Measurements from ENCODE around the gene PDXDC1.
"Not testable (repeated sequence)": the region's sequence is repeated elsewhere in the genome, so short reads cannot be mapped to it uniquely, and the experiment has no call there.

PDXDC1 gene

GRCh38 chr16:15038689-15039088 is 63.9 kb downstream of the PDXDC1 start:
- DNase-seq, result no peak

GRCh38 chr16:15041271-15042004 is 66.6 kb downstream of the PDXDC1 start:
- DNase-seq, result no peak

GRCh38 chr16:15043344-15043743 is 68.5 kb downstream of the PDXDC1 start:
- no peak for DNase-seq

GRCh38 chr16:15044286-15044685 is 69.5 kb downstream of the PDXDC1 start:
- no peak for DNase-seq

GRCh38 chr16:15045270-15045669 is 70.4 kb downstream of the PDXDC1 start:
- DNase-seq, result not testable (repeated sequence)

GRCh38 chr16:15046692-15047376 is 72.0 kb downstream of the PDXDC1 start:
- no peak for DNase-seq

GRCh38 chr16:15049581-15050180 is 74.9 kb downstream of the PDXDC1 start:
- DNase-seq, result no peak

GRCh38 chr16:15050440-15050839 is 75.6 kb downstream of the PDXDC1 start:
- not testable (repeated sequence) for DNase-seq

- no peak for DNase-seq
Observed at GRCh38 chr16:15051387-15051951, 76.6 kb downstream of the PDXDC1 start.

GRCh38 chr16:15052747-15053476 is 78.1 kb downstream of the PDXDC1 start:
- no peak for DNase-seq

- DNase-seq, result no peak
Observed at GRCh38 chr16:15053904-15054303, 79.1 kb downstream of the PDXDC1 start.

- DNase-seq, result no peak
Observed at GRCh38 chr16:15054357-15055140, 79.7 kb downstream of the PDXDC1 start.

GRCh38 chr16:15055141-15056053 is 80.6 kb downstream of the PDXDC1 start:
- DNase-seq, result no peak

- no peak for DNase-seq
Observed at GRCh38 chr16:15057681-15058417, 83.0 kb downstream of the PDXDC1 start.

GRCh38 chr16:15059324-15059723 is 84.5 kb downstream of the PDXDC1 start:
- DNase-seq, result no peak

- DNase-seq, result not testable (repeated sequence)
Observed at GRCh38 chr16:15062085-15062810, 87.4 kb downstream of the PDXDC1 start.

- not testable (repeated sequence) for DNase-seq
Observed at GRCh38 chr16:15065961-15066360, 91.1 kb downstream of the PDXDC1 start.

GRCh38 chr16:15066690-15067089 is 91.9 kb downstream of the PDXDC1 start:
- DNase-seq, result not testable (repeated sequence)

- DNase-seq, result not testable (repeated sequence)
Observed at GRCh38 chr16:15071013-15071412, 96.2 kb downstream of the PDXDC1 start.
